Ovary (tissue), 10 donors: ENCODE data around the gene UXS1. TPM values are rescaled to one million over a fixed set of nuclear protein-coding genes. Genes with fewer than 3 reads are reported as not detected.
A peak's percentile ranks its signal among the peaks of the same experiment; 100 is the strongest.
"Not testable (repeated sequence)": the region's sequence is repeated elsewhere in the genome, so short reads cannot be mapped to it uniquely, and the experiment has no call there.

ENCODE experiments used
- DNase-seq, 5 donors: peaks; one replicate each; pipeline ENCODE4 v3.0.0-alpha.2; 2019 to 2020
- H3K27ac ChIP-seq, 2 donors: fragments of 200-600 bp; one replicate each; pipeline versions ENCODE4 v1.5.1 to v1.8.0; 2019 to 2022
- H3K27me3 ChIP-seq: fragments of 200-600 bp; one replicate; pipeline ENCODE4 v1.8.0; 2022
- H3K36me3 ChIP-seq: fragments of 200-600 bp; sonication (generic); one replicate; pipeline ENCODE4 v1.5.1; 2019
- H3K4me1 ChIP-seq: one replicate; pipeline ENCODE4 v1.8.1; 2013; ENCODE audit warnings: mild to moderate bottlenecking, moderate library complexity; ENCODE audit not compliant: insufficient read depth
- H3K4me3 ChIP-seq: fragments of 200-600 bp; sonication (generic); one replicate; pipeline ENCODE4 v1.5.1; 2017
- H3K9me3 ChIP-seq, 2 donors: fragments of 200-600 bp in 1 of 2; sonication (generic) in 1 of 2; one replicate each; pipeline versions ENCODE4 v1.5.1 to v1.8.1; 2013 to 2019; ENCODE audit warnings: mild to moderate bottlenecking in 1 of 2, moderate library complexity in 1 of 2
- EP300 ChIP-seq: sonication (generic); formaldehyde crosslinking; IDR thresholded peaks from one replicate; pipeline ENCODE4 v1.6.1; 2017; ENCODE audit warnings: antibody characterized with exemption
- POLR2A ChIP-seq: fragments of 450-650 bp; IDR thresholded peaks from one replicate; pipeline ENCODE4 v1.6.1; 2017; ENCODE audit warnings: antibody characterized with exemption, mild to moderate bottlenecking, moderate library complexity
- WGBS, 3 donors: extraction: QIAGEN DNeasy Blood & Tissue Kit in 1 of 3; methylation state at CpG; one replicate each; pipeline versions ENCODE4 v1.1.5 to v1.1.7; 2013 to 2017; 5-methylcytosine and 5-hydroxymethylcytosine counted together
- intact Hi-C, 4 donors: fragments of 100-400 bp; cut with DNase I; formaldehyde crosslinking; loops; one replicate each; pipeline versions ENCODE4 v1.11.0 to v1.15.1; 2022 to 2023
- long read RNA-seq, 3 donors: library from polyadenylated mRNA in 2 of 3; unstranded in 2 of 3; transcript quantifications; one replicate each; pipeline ENCODE4 v2.0.0 and lab custom pipeline, GENCODE V29; 2021 to 2026
- polyA plus RNA-seq, 2 donors: library from polyadenylated mRNA; stranded (reverse); fragments of 200-250 nt in 1 of 2; fragments of 350-450 nt in 1 of 2; fragmentation: Illumina TruSeq in 1 of 2; extraction: RNeasy Lipid Tissue Mini Kit (QIAGEN cat#74804) in 1 of 2; gene quantifications; one replicate each; pipeline ENCODE4 v1.2.3, GENCODE V29; 2013 to 2014
- total RNA-seq, 7 donors: library from RNA; depleted of rRNA in 2 of 7; stranded (reverse); fragments of >200 nt in 2 of 7; fragmentation: NEBNext Ultra II Directional in 3 of 7; extraction: Animal tissue kit (Norgen Biotek cat#: 25700) in 3 of 7; gene quantifications; one replicate each; pipeline versions ENCODE4 v1.1.0 to v1.2.4, GENCODE V29; 2016 to 2023
- TF ChIP-seq, protein P1 (sequence below), 3 donors: fragments of 450-650 bp in 2 of 3; fragments of 200-600 bp in 1 of 3; IDR thresholded peaks; one replicate each; pipeline versions ENCODE4 v1.5.1 to v1.8.0; 2016 to 2022; ENCODE audit warnings: antibody characterized with exemption in 3 of 3, mild to moderate bottlenecking in 1 of 3
- donor health status: DM: no; HTN: no; CAD: no; lungs with moderate emphysema.
- donor health status: DM: no; HTN: no; CAD: no.
- donor health status: Bipolar disorder and iron deficiency.
- donor health status: DM: yes; HTN: yes; CAD: no.
- donor health status: DM: no; HTN: no; CAD: no.
- donor health status: DM: yes; HTN: yes; CAD: no.

The UXS1 gene
- total RNA-seq (10 to 100 TPM; 23.9 to 70.8 (median 27.7) TPM), polyA plus RNA-seq (10 to 100 TPM; 24.7 to 47.3 TPM)
- long read RNA-seq, donor 1, transcript UXS1-203 (15 exons, 1,839 nt) = major isoform, 82 of 140 reads
- long read RNA-seq, donor 1, transcript UXS1-201 (15 exons, 2,099 nt) = minor isoform, 19 of 140 reads
- long read RNA-seq, donor 1, partial matches to known transcripts = 7 of 140 reads
- long read RNA-seq, donor 1, other reads (novel, unspliced or antisense) = 32 of 140 reads
- long read RNA-seq, donor 2, transcript UXS1-203 (15 exons, 1,839 nt) = major isoform, 10 of 52 reads
- long read RNA-seq, donor 2, partial matches to known transcripts = 38 of 52 reads
- long read RNA-seq, donor 2, other reads (novel, unspliced or antisense) = 0 of 52 reads
- long read RNA-seq, donor 3, transcript UXS1-203 (15 exons, 1,839 nt) = major isoform, 27 of 43 reads
- long read RNA-seq, donor 3, transcript UXS1-201 (15 exons, 2,099 nt) = minor isoform, 6 of 43 reads
- long read RNA-seq, donor 3, partial matches to known transcripts = 1 of 43 reads
- long read RNA-seq, donor 3, other reads (novel, unspliced or antisense) = 7 of 43 reads

DNA sequence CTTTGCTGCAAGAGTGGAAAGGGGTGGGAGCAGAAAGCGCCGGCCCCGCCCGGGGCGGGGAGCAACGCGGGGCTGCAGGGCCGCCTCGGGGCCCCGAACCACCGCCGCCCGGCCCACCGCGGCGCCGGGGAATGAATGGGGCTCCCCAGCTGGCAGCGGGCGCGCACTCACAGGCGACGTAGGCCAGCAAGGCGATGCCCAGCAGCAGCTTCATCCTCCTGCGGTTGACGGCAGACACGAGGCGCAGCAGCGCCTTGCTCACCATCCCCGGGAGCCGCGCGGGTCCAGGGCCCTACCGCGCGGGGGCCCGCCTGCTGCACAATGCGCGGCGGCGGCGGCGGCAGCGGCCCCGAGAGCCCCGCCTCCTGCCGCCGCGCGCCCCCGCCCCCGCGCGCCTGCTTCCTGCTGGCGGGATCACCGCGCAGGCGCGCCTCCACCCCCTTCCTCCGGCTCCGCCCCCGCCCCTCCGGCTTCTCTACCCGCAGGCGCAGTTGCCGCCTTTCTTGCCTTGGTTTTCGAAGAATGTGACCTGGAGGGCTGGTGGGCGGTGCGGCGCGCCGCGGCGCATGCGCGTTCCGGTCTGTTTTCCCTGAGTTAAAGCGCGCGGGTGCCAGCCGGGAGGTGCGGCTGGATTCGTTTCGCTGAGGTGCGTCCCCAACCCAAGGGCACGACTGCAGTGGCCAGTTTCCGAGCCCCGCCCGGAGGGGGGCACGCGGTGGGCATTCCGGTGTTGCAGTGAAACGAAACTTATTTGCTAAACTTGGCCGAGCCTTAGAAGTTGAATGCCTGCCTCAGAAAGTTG, at the start of gene UXS1:
UXS1 (minus strand) TSS at position 325 of the 802 bp plus-strand sequence; CDS start at position 265, 60 bp downstream.
- intact Hi-C loops = loop anchor here in 1 of 4 donors (10.0 kb wide), 1 partner anchor 449 kb away; the partner anchor contains the start of gene NCK2
- Histone ChIP-seq H3K4me1 (peaks cover 5% of the 10 kb centered on the region), H3K27me3 (no peaks in the 10 kb centered on the region), H3K27ac (peak within 1 kb of the TSS; percentile 16 to 68), H3K36me3 (no peaks in the 10 kb centered on the region), H3K4me3 (peak within 1 kb of the TSS; percentile 94), H3K9me3 (no peaks in the 10 kb centered on the region)
- WGBS, 3 donors = 0 to 1% (median 0%) methylated on average over 65 to 93 of the region's 93 CpGs
- TF ChIP-seq, protein P1, sequence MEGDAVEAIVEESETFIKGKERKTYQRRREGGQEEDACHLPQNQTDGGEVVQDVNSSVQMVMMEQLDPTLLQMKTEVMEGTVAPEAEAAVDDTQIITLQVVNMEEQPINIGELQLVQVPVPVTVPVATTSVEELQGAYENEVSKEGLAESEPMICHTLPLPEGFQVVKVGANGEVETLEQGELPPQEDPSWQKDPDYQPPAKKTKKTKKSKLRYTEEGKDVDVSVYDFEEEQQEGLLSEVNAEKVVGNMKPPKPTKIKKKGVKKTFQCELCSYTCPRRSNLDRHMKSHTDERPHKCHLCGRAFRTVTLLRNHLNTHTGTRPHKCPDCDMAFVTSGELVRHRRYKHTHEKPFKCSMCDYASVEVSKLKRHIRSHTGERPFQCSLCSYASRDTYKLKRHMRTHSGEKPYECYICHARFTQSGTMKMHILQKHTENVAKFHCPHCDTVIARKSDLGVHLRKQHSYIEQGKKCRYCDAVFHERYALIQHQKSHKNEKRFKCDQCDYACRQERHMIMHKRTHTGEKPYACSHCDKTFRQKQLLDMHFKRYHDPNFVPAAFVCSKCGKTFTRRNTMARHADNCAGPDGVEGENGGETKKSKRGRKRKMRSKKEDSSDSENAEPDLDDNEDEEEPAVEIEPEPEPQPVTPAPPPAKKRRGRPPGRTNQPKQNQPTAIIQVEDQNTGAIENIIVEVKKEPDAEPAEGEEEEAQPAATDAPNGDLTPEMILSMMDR (IDR thresholded peaks at IDR 0.05) = no peak
- TF ChIP-seq POLR2A = peak; percentile 9
- TF ChIP-seq EP300 = no peak
- peak; percentile 97 to 99 (median 98) for DNase-seq

DNA sequence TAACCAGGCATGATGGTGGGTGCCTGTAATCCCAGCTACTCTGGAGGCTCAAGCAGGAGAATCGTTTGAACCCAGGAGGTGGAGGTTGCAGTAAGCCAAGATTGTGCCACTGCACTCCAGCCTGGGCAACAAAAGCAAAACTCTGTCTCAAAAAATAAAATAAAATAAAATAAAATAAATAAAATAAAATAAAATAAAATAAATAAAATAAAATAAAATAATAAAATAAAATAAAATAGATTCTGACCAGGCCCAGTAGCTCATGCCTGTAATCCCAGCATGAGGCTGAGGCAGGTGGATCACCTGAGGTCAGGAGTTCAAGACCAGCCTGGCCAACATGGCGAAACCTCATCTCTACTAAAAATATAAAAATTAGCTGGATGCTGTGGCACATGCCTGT, 45.4 kb upstream of the UXS1 start:
- H3K9me3 ChIP-seq, H3K4me3 ChIP-seq, DNase-seq, H3K4me1 ChIP-seq, H3K27me3 ChIP-seq, H3K27ac ChIP-seq, H3K36me3 ChIP-seq, intact Hi-C loops: not testable (repeated sequence)
- WGBS, 3 donors = 91 to 96% (median 95%) methylated on average over 2 of the region's 2 CpGs

DNA sequence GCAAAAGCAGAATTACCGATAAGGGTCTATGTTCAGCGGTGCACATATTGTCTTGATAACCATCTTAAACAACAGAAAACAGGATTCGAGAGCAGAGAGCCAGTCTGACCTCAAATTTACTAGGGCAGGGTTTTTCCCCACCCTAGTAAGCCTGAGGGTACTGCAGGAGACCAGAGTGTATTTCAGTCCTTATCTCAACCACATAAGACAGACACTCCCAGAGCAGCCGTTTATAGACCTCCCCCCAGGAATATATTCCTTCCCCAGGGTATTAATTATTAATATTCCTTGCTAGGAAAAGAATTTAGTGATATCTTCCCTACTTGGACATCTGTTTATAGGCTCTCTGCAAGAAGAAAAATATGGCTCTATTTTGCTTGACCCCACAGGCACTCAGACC, 41.3 kb upstream of the UXS1 start:
- 87 to 90% (median 88%) methylated on average over 4 of the region's 4 CpGs for WGBS, 3 donors
- H3K36me3 ChIP-seq, H3K27ac ChIP-seq, H3K4me3 ChIP-seq, intact Hi-C loops, H3K9me3 ChIP-seq, H3K4me1 ChIP-seq, DNase-seq, H3K27me3 ChIP-seq: not testable (repeated sequence)

DNA sequence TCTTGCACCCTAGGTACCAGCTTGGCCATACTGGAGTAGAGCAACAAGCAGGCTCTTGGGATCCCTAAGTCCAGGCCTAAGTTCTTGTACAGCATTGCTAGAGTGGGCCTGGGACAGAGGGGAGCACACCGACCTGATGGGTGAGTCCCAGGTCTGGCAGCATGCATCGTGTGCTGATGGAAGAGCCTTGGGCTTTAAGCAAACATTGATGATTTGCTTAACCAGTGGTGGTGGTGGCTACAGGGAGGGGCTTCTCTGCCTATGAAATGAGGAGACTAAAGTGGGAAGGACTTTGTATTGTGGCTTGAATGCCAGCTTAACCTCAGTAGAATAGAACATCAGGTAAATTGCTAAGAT, 39.2 kb upstream of the UXS1 start:
- intact Hi-C loops = no loop called here
- DNase-seq = no peak
- WGBS, 3 donors = 87 to 97% (median 91%) methylated on average over 2 of the region's 2 CpGs

More for the DNA sequence above, 39.2 kb upstream of the UXS1 start:
- H3K27me3 ChIP-seq = no peaks in the 10 kb centered on the region
- H3K27ac ChIP-seq = no peak overlapping the region
- no peak for TF ChIP-seq EP300
- TF ChIP-seq, protein P1 (IDR thresholded peaks at IDR 0.05) = no peak
- no peak for TF ChIP-seq POLR2A
- H3K4me3 ChIP-seq = no peak overlapping the region
- H3K36me3 ChIP-seq = no peaks in the 10 kb centered on the region
- H3K9me3 ChIP-seq = no peaks in the 10 kb centered on the region
- H3K4me1 ChIP-seq = no peaks in the 10 kb centered on the region
